Trophoblast cell (in vitro differentiated cells and primary cell): ENCODE data around the gene MSH2.

Source experiments
- DNase-seq, 2 donors: peaks; one replicate each; pipeline ENCODE4 v3.0.0-alpha.2; 2016
- H2AFZ ChIP-seq: 2 replicates; pipeline ENCODE4 v1.6.1; 2013; ENCODE audit warnings: low read length, moderate library complexity, mild to moderate bottlenecking; ENCODE audit not compliant: insufficient read depth, poor library complexity
- H2AK5ac ChIP-seq: 2 replicates; pipeline ENCODE4 v1.6.1; 2013; ENCODE audit warnings: mild to moderate bottlenecking, low read length
- H2BK120ac ChIP-seq: 2 replicates; pipeline ENCODE4 v1.6.1; 2013; ENCODE audit warnings: low read length, mild to moderate bottlenecking, moderate library complexity; ENCODE audit not compliant: insufficient read depth, poor library complexity
- H2BK12ac ChIP-seq: 2 replicates; pipeline ENCODE4 v1.6.1; 2013; ENCODE audit warnings: mild to moderate bottlenecking, low read length, moderate library complexity
- H2BK5ac ChIP-seq: 2 replicates; pipeline ENCODE4 v1.6.1; 2013; ENCODE audit warnings: low read length, low read depth, moderate library complexity, mild to moderate bottlenecking; ENCODE audit not compliant: poor library complexity
- H3K14ac ChIP-seq: 2 replicates; pipeline ENCODE4 v1.6.1; 2013; ENCODE audit warnings: mild to moderate bottlenecking, low read length
- H3K18ac ChIP-seq: 2 replicates; pipeline ENCODE4 v1.6.1; 2013; ENCODE audit warnings: mild to moderate bottlenecking, low read length
- H3K23ac ChIP-seq: 2 replicates; pipeline ENCODE4 v1.6.1; 2013; ENCODE audit warnings: low read length
- H3K27ac ChIP-seq: 2 replicates; pipeline ENCODE4 v1.5.1; 2013; ENCODE audit warnings: low read depth, mild to moderate bottlenecking, inconsistent platforms, low read length, moderate library complexity
- H3K27me3 ChIP-seq: 2 replicates; pipeline ENCODE4 v1.6.1; 2013; ENCODE audit warnings: inconsistent platforms, mild to moderate bottlenecking, low read length, moderate library complexity; ENCODE audit not compliant: insufficient read depth
- H3K36me3 ChIP-seq, 2 experiments: 1 replicate in 1 of 2; 2 replicates in 1 of 2; pipeline ENCODE4 v1.6.1; 2013; ENCODE audit warnings: low read length in 2 of 2, mild to moderate bottlenecking in 2 of 2, moderate library complexity in 1 of 2; ENCODE audit not compliant: insufficient read depth in 2 of 2, control insufficient read depth in 1 of 2
- H3K4ac ChIP-seq: 2 replicates; pipeline ENCODE4 v1.6.1; 2013; ENCODE audit warnings: low read depth, mild to moderate bottlenecking, low read length, moderate library complexity
- H3K4me1 ChIP-seq, 2 experiments: 1 replicate in 1 of 2; 2 replicates in 1 of 2; pipeline ENCODE4 v1.6.1; 2013; ENCODE audit warnings: low read length in 2 of 2, mild to moderate bottlenecking in 2 of 2, moderate library complexity in 1 of 2; ENCODE audit not compliant: insufficient read depth in 2 of 2, control insufficient read depth in 1 of 2
- H3K4me2 ChIP-seq: 2 replicates; pipeline ENCODE4 v1.6.1; 2013; ENCODE audit warnings: inconsistent platforms, mild to moderate bottlenecking, low read length, moderate library complexity
- H3K4me3 ChIP-seq: 2 replicates; pipeline ENCODE4 v1.5.1; 2013; ENCODE audit warnings: mild to moderate bottlenecking, low read depth, low read length, inconsistent platforms
- H3K79me1 ChIP-seq: one replicate; pipeline ENCODE4 v1.6.1; 2013; ENCODE audit warnings: low read length
- H3K79me2 ChIP-seq: 2 replicates; pipeline ENCODE4 v1.6.1; 2013; ENCODE audit warnings: low read length, mild to moderate bottlenecking; ENCODE audit not compliant: control insufficient read depth, insufficient read depth, poor library complexity
- H3K9ac ChIP-seq: 2 replicates; pipeline ENCODE4 v1.6.1; 2013; ENCODE audit warnings: mild to moderate bottlenecking, low read length
- H3K9me3 ChIP-seq: 2 replicates; pipeline ENCODE4 v1.6.1; 2013; ENCODE audit warnings: low read depth, mild to moderate bottlenecking, control low read depth, inconsistent platforms, low read length; ENCODE audit not compliant: insufficient read depth
- H4K12ac ChIP-seq: 2 replicates; pipeline ENCODE4 v1.6.1; 2013; ENCODE audit warnings: low read depth, mild to moderate bottlenecking, low read length, moderate library complexity
- H4K8ac ChIP-seq: 2 replicates; pipeline ENCODE4 v1.6.1; 2013; ENCODE audit warnings: low read depth, mild to moderate bottlenecking, low read length, moderate library complexity
- H4K91ac ChIP-seq: one replicate; pipeline ENCODE4 v1.6.1; 2013; ENCODE audit warnings: low read depth, mild to moderate bottlenecking, low read length, moderate library complexity
- WGBS: extraction: QIAGEN DNeasy Blood & Tissue Kit; methylation state at CpG from one replicate; pipeline ENCODE4 v1.1.7; 2013; ENCODE audit warnings: missing lambda C conversion rate; ENCODE audit not compliant: insufficient read length, insufficient coverage; ENCODE audit errors: extremely low coverage; 5-methylcytosine and 5-hydroxymethylcytosine counted together

The MSH2 gene

DNA sequence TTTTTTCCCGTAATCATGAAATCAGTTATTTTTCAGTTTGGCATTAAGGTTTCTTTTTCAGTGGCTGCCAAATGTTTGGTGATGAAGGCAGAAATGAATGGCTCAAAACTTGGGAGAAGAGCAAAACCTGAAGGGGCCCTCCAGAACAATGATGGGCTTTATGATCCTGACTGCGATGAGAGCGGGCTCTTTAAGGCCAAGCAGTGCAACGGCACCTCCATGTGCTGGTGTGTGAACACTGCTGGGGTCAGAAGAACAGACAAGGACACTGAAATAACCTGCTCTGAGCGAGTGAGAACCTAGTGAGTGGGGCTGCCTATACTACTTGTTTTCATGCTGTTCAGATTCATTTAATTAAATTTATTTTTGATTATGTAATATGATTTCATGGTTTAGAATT, 29.2 kb upstream of the MSH2 start:
- Histone ChIP-seq H2AFZ (no peak overlapping the region), H3K36me3 (peaks cover 12 to 16% of the 10 kb centered on the region in 2 experiments), H2BK120ac (no peak overlapping the region), H3K79me1 (peaks cover 10% of the 10 kb centered on the region), H3K4me1 (no peaks in the 10 kb centered on the region), H3K27me3 (no peaks in the 10 kb centered on the region), H3K4ac (no peak overlapping the region), H3K9ac (no peak overlapping the region), H3K4me2 (no peak overlapping the region), H3K14ac (no peak overlapping the region), H3K79me2 (peaks cover 11% of the 10 kb centered on the region), H2BK12ac (no peak overlapping the region), H3K18ac (no peak overlapping the region), H4K91ac (no peak overlapping the region), H3K9me3 (no peaks in the 10 kb centered on the region), H2BK5ac (no peak overlapping the region), H4K12ac (no peak overlapping the region), H3K23ac (no peak overlapping the region), H3K4me3 (no peak overlapping the region), H4K8ac (no peak overlapping the region), H2AK5ac (no peak overlapping the region), H3K27ac (no peak overlapping the region)
- no CpG with 5 or more reads among the region's 5 CpGs for WGBS
- no peak for DNase-seq

DNA sequence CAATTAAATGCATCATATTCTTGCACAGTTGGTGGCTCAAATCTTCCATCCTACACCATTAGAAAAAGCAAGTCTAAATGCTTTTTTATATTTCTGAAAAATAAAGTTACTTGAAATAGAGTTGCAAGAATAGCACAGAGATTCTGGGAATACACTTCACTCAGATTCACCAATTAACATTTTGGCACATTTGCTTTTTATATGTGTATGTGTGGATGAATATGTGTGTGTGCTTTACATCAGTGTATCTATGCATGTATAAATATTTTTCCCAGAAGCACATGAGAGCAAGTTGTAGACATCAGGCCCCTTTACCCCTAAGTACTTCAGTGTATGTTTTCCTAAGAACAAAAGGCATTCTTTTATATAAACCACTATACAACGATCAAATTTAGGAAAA, 27.6 kb upstream of the MSH2 start:
- H3K4me2 ChIP-seq = no peak overlapping the region
- no peaks in the 10 kb centered on the region for H3K27me3 ChIP-seq
- no peak overlapping the region for H4K8ac ChIP-seq
- H4K12ac ChIP-seq = no peak overlapping the region
- no peak for DNase-seq
- H3K36me3 ChIP-seq = peaks cover 16 to 20% of the 10 kb centered on the region in 2 experiments
- no peak overlapping the region for H3K9ac ChIP-seq
- H3K4me1 ChIP-seq = no peaks in the 10 kb centered on the region
- no peak overlapping the region for H2BK120ac ChIP-seq
- no peak overlapping the region for H3K27ac ChIP-seq
- no peak overlapping the region for H4K91ac ChIP-seq
- no peaks in the 10 kb centered on the region for H3K79me1 ChIP-seq
- WGBS = no CpG with 5 or more reads among the region's 1 CpG
- H3K9me3 ChIP-seq = no peaks in the 10 kb centered on the region
- no peak overlapping the region for H3K4me3 ChIP-seq
- H3K79me2 ChIP-seq = peaks cover 4% of the 10 kb centered on the region
- no peak overlapping the region for H2AFZ ChIP-seq
- H3K4ac ChIP-seq = no peak overlapping the region
- no peak overlapping the region for H3K18ac ChIP-seq
- H2AK5ac ChIP-seq = no peak overlapping the region
- H2BK5ac ChIP-seq = no peak overlapping the region
- H3K23ac ChIP-seq = no peak overlapping the region
- H2BK12ac ChIP-seq = no peak overlapping the region
- no peak overlapping the region for H3K14ac ChIP-seq

DNA sequence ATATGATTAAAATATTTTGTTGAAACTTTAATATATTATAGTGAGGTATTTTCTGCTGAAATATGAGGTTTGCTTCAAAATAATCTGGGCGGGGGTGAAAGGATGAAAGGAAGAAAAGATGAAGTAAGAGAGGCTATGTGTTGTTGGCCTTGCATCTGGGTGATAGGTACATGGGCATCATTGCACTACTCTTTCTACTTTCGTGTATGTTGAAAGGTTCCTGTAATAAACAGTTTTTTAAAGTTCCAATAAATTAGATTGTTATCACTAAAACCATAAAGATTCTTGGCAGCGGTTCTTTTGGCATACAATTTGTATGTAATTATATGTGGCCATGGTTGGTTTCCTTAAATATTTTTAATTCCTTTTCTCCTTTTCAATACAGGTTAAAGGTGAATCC, 23.6 kb upstream of the MSH2 start:
- no peaks in the 10 kb centered on the region for H3K79me2 ChIP-seq
- H4K8ac ChIP-seq = no peak overlapping the region
- no peak overlapping the region for H2AK5ac ChIP-seq
- no peak overlapping the region for H2BK5ac ChIP-seq
- no peak overlapping the region for H2AFZ ChIP-seq
- H3K9me3 ChIP-seq = no peaks in the 10 kb centered on the region
- WGBS = no CpG with 5 or more reads among the region's 3 CpGs
- H3K4ac ChIP-seq = no peak overlapping the region
- H3K4me2 ChIP-seq = no peak overlapping the region
- H3K18ac ChIP-seq = no peak overlapping the region
- H3K27ac ChIP-seq = no peak overlapping the region
- no peak overlapping the region for H4K91ac ChIP-seq
- no peak for DNase-seq
- no peak overlapping the region for H3K14ac ChIP-seq
- peaks cover 22 to 33% of the 10 kb centered on the region in 2 experiments for H3K36me3 ChIP-seq
- H3K9ac ChIP-seq = no peak overlapping the region
- H3K79me1 ChIP-seq = no peaks in the 10 kb centered on the region
- no peaks in the 10 kb centered on the region for H3K27me3 ChIP-seq
- no peak overlapping the region for H3K23ac ChIP-seq
- no peak overlapping the region for H2BK12ac ChIP-seq
- H3K4me1 ChIP-seq = no peaks in the 10 kb centered on the region
- no peak overlapping the region for H2BK120ac ChIP-seq
- no peak overlapping the region for H3K4me3 ChIP-seq
- H4K12ac ChIP-seq = no peak overlapping the region

DNA sequence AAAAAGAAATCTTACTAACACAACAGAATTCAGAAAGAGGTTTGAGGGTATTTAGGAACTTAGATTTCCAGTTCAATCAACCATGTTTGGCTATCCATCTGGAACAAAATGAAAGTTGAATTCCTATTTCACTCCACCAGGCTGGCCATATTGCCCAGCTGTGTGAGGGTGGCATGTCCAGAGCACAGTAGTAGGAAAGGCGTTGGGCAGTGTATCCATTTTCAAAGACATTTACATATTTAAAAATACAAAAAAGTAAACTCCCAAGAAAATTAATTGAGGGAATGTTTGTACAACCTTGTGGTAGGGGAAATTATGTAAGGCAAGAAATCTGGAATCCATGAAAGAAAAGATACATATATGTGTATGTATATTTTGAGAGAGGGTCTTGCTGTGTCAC, 21.5 kb upstream of the MSH2 start:
- Histone ChIP-seq H3K27me3 (no peaks in the 10 kb centered on the region), H2AFZ (no peak overlapping the region), H4K8ac (no peak overlapping the region), H3K79me1 (no peaks in the 10 kb centered on the region), H3K4me1 (no peaks in the 10 kb centered on the region), H2BK120ac (no peak overlapping the region), H3K79me2 (no peaks in the 10 kb centered on the region), H2AK5ac (no peak overlapping the region), H3K14ac (no peak overlapping the region), H3K27ac (no peak overlapping the region), H4K12ac (no peak overlapping the region), H3K18ac (no peak overlapping the region), H3K4ac (no peak overlapping the region), H3K36me3 (peaks cover 22 to 31% of the 10 kb centered on the region in 2 experiments), H3K9me3 (no peaks in the 10 kb centered on the region), H3K9ac (no peak overlapping the region), H2BK5ac (no peak overlapping the region), H3K4me2 (no peak overlapping the region), H3K4me3 (no peak overlapping the region), H2BK12ac (no peak overlapping the region), H3K23ac (no peak overlapping the region), H4K91ac (no peak overlapping the region)
- no peak for DNase-seq
- no CpG with 5 or more reads among the region's 1 CpG for WGBS
